Kidney tubule cell (primary cell): ENCODE data around the gene AIG1.
"Not testable (repeated sequence)": the region's sequence is repeated elsewhere in the genome, so short reads cannot be mapped to it uniquely, and the experiment has no call there.

Experiments
- DNase-seq: peaks from one replicate; pipeline ENCODE4 v3.0.0-alpha.2; 2018; ENCODE audit warnings: low spot score

Gene AIG1

GRCh38 chr6:143058987-143059386 is 1.7 kb upstream of the AIG1 start:
- no peak for DNase-seq

- peak; percentile 95 for DNase-seq
These were observed 881 bp upstream of the AIG1 start for GRCh38 chr6:143059663-143060353.

- peak; percentile 89 for DNase-seq
These were observed 309 bp upstream of the AIG1 start for GRCh38 chr6:143060354-143060805.

- DNase-seq: peak; percentile 43
These were observed 1.1 kb downstream of the AIG1 start for GRCh38 chr6:143061597-143062385.

GRCh38 chr6:143062551-143062950 is 1.9 kb downstream of the AIG1 start:
- DNase-seq: no peak

GRCh38 chr6:143063631-143064030 is 2.9 kb downstream of the AIG1 start:
- DNase-seq: no peak

GRCh38 chr6:143064271-143064670 is 3.6 kb downstream of the AIG1 start:
- no peak for DNase-seq

GRCh38 chr6:143064951-143065683 is 4.4 kb downstream of the AIG1 start:
- peak; percentile 85 for DNase-seq

GRCh38 chr6:143068001-143068400 is 7.3 kb downstream of the AIG1 start:
- peak; percentile 38 for DNase-seq

GRCh38 chr6:143074101-143074500 is 13.4 kb downstream of the AIG1 start:
- DNase-seq: no peak

- no peak for DNase-seq
These were observed 14.1 kb downstream of the AIG1 start for GRCh38 chr6:143074670-143075318.

GRCh38 chr6:143078468-143079324 is 18.0 kb downstream of the AIG1 start:
- DNase-seq: peak; percentile 29

- no peak for DNase-seq
These were observed 18.6 kb downstream of the AIG1 start for GRCh38 chr6:143079325-143079640.

- not testable (repeated sequence) for DNase-seq
These were observed 21.6 kb downstream of the AIG1 start for GRCh38 chr6:143082274-143082673.

- DNase-seq: not testable (repeated sequence)
These were observed 23.3 kb downstream of the AIG1 start for GRCh38 chr6:143084019-143084418.

- not testable (repeated sequence) for DNase-seq
These were observed 26.6 kb downstream of the AIG1 start for GRCh38 chr6:143087335-143087734.

- no peak for DNase-seq
These were observed 27.2 kb downstream of the AIG1 start for GRCh38 chr6:143087856-143088255.

GRCh38 chr6:143090314-143091044 is 29.8 kb downstream of the AIG1 start:
- no peak for DNase-seq

GRCh38 chr6:143092768-143093167 is 32.1 kb downstream of the AIG1 start:
- DNase-seq: no peak

- no peak for DNase-seq
These were observed 32.6 kb downstream of the AIG1 start for GRCh38 chr6:143093290-143093689.

- DNase-seq: no peak
These were observed 35.7 kb downstream of the AIG1 start for GRCh38 chr6:143096403-143096802.
